GM21825 (cell line): ENCODE data around the gene FZD2.
"Not testable (repeated sequence)": the region's sequence is repeated elsewhere in the genome, so short reads cannot be mapped to it uniquely, and the experiment has no call there.

ENCODE experiments used
- ATAC-seq: cut with Tn5 transposase; IDR thresholded peaks from one replicate; pipeline ENCODE4 v1.9.1; 2021; ENCODE audit warnings: mild to moderate bottlenecking, moderate library complexity; ENCODE audit not compliant: unreplicated experiment

FZD2 gene

GRCh38 chr17:44546671-44547606 is 10.3 kb upstream of the FZD2 start:
- no peak for ATAC-seq

- ATAC-seq, result no peak
Observed at GRCh38 chr17:44547625-44548267, 9.5 kb upstream of the FZD2 start.

- ATAC-seq, result no peak
Observed at GRCh38 chr17:44548376-44549230, 8.7 kb upstream of the FZD2 start.

- no peak for ATAC-seq
Observed at GRCh38 chr17:44549686-44550085, 7.6 kb upstream of the FZD2 start.

- no peak for ATAC-seq
Observed at GRCh38 chr17:44552361-44552760, 4.9 kb upstream of the FZD2 start.

GRCh38 chr17:44555099-44555498 is 2.2 kb upstream of the FZD2 start:
- no peak for ATAC-seq

GRCh38 chr17:44556166-44556831 is 985 bp upstream of the FZD2 start:
- no peak for ATAC-seq

GRCh38 chr17:44557651-44558285 is 484 bp downstream of the FZD2 start:
- no peak for ATAC-seq

GRCh38 chr17:44558334-44558709 is 1.0 kb downstream of the FZD2 start:
- ATAC-seq, result no peak

GRCh38 chr17:44558710-44559633 is 1.7 kb downstream of the FZD2 start:
- ATAC-seq, result no peak

GRCh38 chr17:44559634-44560554 is 2.6 kb downstream of the FZD2 start:
- no peak for ATAC-seq

GRCh38 chr17:44561237-44561623 is 3.9 kb downstream of the FZD2 start:
- ATAC-seq, result no peak

GRCh38 chr17:44564429-44564828 is 7.1 kb downstream of the FZD2 start:
- no peak for ATAC-seq

- no peak for ATAC-seq
Observed at GRCh38 chr17:44565866-44566443, 8.7 kb downstream of the FZD2 start.

- ATAC-seq, result not testable (repeated sequence)
Observed at GRCh38 chr17:44568311-44568944, 11.1 kb downstream of the FZD2 start.

- no peak for ATAC-seq
Observed at GRCh38 chr17:44568945-44569858, 11.9 kb downstream of the FZD2 start.
